ENCODE data around the gene APBA2.
"Not testable (repeated sequence)": the region's sequence is repeated elsewhere in the genome, so short reads cannot be mapped to it uniquely, and the experiment has no call there.

Gene APBA2

DNA sequence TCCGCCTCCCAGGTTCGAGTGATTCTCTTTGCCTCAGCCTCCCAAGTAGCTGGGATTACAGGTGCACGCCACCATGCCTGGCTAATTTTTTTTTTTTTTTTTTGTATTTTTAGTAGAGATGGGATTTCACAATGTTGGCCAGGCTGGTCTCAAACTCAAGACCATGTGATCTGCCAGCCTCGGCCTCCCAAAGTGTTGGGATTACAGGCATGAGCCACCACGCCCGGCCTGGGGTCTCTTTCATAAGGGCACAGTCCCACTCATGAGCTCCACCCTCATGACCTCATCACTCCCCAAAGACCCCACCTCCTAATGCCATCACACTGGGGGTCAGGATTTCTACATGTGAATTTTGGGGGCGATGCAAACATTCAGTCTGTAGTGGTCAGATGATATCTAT, 159.4 kb downstream of the APBA2 start:
- DNase-seq = not testable (repeated sequence)

DNA sequence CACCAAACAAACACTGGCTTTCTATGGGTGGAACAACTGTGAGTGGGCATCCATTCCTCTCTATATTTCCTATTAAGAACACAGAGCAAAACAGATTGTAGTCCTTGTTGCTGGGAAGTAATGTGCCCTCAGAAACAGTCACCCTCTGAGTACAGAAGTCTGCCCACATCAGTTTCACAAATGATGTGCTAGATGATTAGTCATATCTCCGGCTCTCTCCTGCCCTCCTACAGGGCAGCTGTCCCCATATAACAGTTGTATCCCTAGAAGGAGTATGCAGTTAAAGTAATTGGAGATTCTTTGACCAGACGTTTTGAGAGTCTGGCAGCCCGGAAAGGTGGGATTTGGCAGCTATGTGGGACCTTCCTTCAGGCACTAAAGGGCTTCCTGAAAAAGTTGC, 159.9 kb downstream of the APBA2 start:
- peak; percentile 33 for DNase-seq

DNA sequence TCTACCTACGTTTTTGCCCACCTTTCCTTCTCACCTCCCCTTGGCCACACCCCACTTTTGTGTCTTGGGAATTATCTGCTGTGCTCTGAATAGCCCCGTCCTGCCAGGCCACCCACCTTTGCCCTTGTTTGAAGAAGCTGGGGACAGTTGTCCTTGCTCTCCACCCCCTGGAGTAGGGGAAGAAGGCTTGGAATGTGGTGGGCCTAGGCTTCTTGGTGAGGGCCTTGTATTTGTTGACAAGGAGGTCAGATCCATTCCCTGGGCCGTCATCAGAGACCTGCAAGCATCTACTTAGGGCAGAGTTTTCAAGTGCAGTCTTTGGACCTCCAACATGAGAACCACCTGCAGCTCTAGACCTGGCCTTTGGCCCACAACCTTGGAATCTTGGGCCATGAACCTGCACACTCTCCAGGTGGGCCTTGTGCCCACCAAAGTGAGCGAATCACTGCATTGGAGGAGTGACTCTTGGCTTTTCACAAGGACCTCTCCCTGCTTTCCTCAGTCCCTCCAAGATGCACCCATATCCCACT, 160.6 kb downstream of the APBA2 start:
- no peak for DNase-seq

DNA sequence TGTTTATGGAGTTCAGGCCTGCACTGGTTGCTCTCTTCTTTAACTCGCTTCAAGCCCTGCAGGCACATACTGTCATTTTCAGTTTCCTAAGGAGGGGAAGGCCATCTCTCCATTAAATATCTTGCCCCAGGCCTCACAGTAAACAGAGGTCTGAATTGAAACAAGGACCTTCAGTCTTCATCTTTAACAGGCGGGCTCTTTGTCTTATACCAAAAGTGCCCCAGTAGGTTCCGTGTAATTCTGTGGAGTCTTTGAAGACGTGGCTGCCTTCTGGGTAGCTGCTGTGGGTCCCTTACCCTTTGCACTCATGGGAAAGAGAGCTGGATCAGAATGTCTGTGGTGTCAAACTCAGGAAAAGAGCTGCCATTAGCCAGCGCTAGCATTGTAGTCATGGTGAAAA, 161.2 kb downstream of the APBA2 start:
- no peak for DNase-seq

DNA sequence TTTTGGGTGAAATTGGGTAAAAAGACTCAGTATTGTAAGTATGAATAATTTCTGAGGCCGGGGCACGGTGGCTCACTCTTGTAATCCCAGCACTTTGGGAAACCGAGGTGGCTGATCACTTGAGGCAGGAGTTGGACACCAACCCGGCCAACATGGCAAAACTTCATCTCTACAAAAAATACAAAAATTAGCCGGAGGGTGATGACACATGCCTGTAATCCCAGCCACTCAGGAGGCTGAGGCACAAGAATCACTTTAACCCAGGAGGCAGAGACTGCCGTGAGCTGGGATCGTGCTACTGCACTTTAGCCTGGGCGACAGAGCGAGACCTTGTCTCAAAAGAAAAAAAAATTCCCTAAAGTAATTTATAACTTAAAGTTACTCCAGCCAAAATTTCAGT, 162.2 kb downstream of the APBA2 start:
- DNase-seq = no peak

DNA sequence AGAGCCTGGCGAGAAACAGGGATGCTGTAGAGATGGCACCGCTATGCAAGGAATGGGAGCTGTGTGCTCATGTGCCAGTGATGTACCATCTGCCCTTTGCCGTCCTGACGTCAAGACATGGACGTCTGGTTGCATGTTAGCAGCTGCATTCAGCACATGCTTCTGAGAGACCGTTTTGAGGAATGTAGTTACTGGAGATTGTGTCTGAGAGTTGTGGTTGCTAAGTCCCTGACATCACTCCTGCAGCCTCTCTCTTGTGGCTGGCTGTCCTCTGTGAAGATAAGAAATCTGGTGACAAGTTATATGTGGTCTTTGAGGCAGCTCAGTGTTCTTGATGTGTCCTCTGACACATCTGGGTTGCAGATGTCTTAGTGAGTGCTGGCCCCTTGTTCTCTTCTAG, 165.1 kb downstream of the APBA2 start:
- peak; percentile 32 for DNase-seq

DNA sequence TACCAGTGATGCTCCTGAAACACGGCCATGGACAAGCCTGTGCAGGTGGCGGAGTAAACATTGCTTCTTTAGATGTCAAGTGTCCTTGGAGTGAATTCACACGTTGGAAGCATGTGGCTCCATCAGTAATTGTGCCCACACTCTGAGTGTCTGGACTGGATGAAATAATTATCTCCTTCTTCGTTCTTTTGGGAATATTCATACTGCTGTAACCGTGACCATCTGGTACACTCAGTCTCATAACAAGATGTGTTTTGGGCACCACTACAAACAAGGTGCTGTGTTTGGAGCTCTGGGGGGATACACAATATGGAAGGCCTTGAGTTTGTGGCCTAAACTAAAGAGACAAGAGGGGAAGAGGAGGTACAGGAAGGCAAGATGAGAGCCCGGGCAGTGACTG, 165.6 kb downstream of the APBA2 start:
- no peak for DNase-seq

DNA sequence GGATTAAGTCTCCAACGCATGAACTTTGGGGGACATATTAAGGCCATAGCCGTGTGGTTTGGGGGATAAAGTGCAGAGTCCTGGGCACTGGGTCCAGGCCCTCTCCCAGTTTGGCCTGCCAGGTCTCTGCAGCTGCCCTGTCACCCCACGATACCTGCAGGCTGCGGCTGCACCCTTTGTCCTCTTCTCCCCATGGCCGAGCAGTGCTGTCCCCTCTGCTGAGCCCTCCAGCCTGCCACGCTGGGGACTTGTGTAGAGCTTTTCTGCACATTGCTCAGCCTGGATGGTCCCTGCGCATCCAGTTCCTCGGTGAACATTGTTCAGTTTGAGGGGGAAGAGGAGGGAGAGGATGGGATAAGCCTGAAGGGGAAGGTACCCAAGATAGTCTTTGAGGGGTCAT, 167.2 kb downstream of the APBA2 start:
- no peak for DNase-seq

DNA sequence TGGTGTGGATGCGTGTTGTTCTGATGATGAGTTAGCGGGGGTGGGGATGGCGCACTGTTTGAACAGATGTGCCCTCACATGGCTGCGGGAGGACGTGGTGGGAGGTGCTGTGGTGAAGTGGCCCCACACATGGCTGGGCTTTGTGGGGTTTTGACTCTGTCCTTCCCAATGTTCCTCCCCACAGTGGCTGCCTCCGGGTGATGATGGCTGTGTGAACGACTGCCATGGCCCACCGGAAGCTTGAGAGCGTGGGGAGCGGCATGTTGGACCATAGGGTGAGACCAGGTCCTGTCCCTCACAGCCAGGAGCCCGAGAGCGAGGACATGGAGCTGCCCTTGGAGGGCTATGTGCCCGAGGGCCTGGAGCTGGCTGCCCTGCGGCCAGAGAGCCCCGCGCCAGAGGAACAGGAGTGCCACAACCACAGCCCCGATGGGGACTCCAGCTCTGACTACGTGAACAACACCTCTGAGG, 167.9 kb downstream of the APBA2 start:
- DNase-seq = no peak

DNA sequence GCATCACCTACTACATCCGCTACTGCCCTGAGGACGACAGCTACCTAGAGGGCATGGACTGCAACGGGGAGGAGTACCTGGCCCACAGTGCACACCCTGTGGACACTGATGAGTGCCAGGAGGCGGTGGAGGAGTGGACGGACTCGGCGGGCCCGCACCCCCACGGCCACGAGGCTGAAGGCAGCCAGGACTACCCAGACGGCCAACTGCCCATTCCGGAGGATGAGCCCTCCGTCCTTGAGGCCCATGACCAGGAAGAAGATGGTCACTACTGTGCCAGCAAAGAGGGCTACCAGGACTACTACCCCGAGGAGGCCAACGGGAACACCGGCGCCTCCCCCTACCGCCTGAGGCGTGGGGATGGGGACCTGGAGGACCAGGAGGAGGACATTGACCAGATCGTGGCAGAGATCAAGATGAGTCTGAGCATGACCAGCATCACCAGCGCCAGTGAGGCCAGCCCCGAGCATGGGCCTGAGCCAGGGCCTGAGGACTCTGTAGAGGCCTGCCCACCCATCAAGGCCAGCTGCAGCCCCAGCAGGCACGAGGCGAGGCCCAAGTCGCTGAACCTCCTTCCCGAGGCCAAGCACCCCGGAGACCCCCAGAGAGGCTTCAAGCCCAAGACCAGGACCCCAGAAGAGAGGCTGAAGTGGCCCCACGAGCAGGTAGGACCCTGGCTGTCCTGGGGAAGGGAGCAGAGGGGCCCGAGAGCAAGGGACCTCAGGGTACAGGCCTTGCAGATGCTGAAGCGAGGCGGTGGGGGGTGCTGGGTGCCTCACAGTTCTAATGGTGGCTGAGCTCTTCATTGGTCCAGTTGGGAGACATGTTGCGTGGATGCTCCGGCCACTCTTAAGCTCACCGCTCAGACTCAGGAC, 168.6 kb downstream of the APBA2 start:
- no peak for DNase-seq

DNA sequence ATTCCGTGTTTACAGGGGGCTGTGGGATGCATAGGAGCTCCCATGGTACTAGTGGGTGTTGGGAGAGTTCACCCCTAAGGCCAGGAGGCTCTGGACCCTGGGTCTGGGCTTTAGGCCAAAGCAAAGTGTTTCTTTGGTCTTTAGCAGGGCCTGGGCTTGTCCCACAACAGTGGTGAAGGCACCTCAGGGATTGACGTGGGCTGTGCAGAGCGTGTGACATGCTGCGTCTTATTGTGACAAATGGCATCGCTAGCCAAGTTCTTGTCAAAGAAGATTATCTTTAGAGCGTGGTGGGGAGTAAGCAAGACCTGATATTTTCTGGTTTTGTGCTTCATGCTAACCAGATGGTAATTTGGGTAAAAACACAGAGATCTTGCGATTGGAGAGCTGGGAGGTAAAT, 170.1 kb downstream of the APBA2 start:
- DNase-seq = no peak

DNA sequence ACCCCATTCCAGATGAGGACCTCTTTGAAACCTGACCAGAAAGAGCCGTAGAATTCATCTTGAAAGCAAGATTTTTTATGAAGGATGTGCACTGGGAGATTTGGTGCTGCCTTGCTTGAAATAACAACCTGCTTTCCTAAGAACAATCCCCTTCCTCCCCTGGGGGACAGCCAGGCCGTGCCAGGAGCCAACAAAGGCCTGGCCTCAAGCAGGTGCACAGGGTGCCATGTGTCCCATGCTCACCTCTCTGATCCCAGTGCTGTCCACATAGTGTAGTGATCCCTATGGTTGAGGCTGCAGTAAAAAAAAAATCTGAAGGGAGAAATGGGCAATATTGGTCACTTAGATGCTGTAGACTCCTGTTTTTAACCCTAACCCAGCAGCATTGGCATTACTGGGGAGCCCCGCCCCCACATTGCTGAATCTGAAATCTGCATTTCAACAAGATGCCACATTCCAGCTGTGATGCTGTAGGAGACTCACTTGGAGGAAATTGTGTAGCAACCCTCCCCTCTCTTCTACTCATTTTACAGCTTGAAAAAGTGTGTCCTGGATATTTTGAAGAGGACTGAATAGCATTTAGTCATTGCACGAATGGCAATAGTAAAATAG, 171.2 kb downstream of the APBA2 start:
- no peak for DNase-seq

DNA sequence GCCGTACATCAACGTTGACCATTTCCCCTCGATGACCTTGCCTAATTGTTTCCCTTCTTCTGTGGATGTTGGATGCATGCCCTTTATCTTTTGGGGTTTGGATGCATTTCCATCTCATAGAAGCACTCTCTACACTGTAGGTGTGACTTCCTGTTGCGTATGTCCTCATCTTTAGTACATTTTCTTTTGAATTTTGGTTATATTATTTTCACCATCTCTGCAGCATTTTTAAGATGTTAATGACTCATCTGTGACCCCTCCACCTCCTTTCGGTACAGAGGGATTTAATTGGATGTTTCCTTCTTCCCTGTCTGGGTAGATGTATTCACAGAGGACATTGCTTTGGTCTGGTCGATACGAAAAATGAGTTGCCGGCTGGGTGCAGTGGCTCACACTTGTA, 172.1 kb downstream of the APBA2 start:
- DNase-seq = no peak

DNA sequence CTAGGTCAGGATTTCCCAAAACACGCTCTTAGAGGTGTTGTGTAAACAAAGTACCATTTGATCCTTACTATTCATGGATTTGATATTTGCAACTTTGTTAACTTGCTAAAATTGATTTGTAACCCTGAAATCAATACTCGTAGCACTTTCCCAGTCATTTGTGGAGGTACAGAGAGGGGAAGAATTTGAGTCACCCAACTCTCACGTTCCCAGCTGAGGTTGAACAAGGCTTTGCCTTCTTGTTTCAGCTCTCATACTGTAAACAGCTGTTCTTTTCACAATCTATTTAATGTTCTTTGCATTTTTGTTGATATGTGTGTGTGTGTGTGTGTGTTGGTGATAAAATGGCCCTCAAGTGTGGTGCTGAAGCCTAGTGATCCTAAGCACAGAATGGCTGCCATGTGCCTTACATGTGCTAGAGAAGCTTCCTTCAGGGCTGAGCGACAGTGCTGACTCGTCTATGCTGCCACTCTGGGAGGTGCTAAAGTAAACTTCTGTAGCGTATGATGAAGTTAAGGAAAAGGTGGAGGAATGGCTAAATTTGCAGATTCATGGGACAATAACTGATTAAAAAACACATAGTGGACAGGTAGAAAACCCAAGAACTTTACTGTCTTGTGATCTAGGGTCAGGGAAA, 173.2 kb downstream of the APBA2 start:
- DNase-seq = no peak

DNA sequence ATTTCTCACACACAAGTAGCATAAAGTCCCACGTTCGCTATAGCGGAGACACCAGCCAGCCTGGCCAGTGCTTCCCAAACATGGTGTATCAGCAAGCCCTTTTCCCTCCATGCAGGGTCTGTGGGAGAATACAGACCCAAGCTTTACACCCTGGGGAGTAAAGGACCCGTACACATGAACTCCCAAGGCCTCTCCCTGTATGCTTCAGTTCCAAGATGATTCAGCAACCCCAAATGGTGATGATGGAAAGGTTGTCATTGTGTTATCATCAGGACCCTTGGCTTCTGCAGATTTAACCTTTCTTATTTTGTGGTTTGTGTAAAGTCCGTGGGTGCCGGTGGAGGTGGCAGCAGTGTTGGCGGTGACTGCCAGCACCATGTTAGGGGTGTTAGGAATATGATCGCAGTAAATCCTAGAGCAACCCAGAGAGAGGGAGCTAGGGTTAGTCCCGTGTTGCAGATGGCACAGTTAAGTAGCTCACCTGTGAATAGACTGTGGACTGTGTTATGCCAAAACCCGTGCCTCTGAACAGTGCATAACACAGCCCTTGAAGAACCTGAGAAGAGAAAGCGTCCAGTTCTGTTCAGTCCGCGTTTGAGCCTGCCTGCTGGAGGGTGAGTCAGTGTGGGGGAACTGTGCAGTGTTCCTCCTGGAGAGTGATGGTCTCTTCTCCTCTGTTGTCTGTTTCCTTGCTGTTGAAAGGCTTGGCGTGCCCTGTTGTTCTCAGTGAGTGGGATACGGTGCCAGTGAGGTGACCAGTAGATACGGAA, 174.3 kb downstream of the APBA2 start:
- DNase-seq = no peak

DNA sequence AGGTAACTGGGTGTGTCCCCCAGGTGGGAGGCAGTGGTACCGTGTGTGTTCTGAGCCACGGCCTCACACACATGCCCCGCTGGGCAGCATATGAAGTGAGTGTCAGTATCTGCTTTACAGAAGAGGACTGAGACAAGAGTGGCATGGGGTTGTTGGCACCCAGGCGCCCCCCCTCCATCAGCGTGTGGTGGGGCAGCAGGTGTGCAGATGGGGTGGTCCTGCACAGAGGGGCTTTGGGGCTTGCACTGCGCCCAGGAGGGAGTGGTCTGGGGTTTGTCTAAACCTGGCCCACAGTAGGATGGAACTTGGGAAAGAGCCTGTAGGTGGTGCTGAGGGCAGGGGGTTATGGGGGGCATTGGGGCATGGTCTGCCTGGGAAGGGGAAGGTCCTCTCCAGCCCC, 176.0 kb downstream of the APBA2 start:
- no peak for DNase-seq

DNA sequence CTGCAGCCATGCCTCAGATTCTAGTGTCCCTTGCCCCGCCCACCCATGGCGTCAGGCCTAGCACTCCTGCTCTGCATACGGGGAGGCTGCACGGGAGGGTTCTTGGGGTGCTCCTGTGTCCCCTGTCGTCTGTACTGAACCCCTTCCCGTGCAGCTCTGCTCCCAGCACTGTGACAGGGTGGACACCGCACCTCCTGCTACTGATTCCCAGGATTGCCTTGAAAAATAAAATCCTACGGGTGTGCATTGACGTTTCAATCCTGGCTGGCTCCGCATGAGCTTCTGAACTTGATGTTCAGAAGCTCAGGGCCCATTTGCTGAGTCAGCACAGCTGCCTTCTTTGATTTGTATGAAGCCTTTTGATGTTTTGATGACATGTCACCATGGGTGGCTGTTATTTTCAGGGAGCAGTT, 176.4 kb downstream of the APBA2 start:
- DNase-seq = no peak

DNA sequence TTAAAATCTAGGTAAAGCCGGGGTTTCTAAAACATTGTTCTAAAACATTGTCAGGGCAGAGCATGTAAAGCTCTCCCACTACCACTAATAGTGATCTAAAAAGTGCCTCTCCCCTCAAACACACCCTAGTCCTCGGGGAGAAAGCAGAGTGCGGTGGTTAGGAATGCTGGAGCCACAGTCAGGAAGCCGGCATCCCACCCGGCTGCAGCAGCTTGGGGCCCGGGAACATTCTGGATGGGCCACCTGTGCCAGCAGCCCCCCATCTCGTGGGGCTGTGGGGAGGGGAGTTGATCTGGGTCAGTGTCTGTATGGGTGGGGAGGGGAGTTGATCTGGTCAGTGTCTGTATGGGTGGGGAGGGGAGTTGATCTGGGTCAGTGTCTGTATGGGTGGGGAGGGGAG, 176.9 kb downstream of the APBA2 start:
- no peak for DNase-seq

DNA sequence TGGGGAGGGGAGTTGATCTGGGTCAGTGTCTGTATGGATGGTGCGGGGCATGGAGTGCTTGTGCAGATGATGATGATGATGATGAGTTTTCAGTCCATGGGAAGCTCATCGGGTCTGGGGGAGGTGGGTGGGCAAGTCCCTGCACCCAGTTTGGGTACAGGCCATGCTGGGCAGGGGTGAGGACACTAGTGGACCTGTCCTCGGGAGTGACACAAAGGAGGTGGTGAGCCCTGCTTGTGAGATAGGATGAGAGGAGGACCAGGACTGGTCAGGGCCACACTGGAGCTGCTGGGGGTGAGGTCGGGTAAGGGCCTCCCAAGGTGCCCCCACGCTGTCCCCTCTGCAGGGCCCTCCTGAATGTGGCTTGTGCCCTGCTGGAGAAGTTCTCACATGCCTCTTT, 177.9 kb downstream of the APBA2 start:
- no peak for DNase-seq

DNA sequence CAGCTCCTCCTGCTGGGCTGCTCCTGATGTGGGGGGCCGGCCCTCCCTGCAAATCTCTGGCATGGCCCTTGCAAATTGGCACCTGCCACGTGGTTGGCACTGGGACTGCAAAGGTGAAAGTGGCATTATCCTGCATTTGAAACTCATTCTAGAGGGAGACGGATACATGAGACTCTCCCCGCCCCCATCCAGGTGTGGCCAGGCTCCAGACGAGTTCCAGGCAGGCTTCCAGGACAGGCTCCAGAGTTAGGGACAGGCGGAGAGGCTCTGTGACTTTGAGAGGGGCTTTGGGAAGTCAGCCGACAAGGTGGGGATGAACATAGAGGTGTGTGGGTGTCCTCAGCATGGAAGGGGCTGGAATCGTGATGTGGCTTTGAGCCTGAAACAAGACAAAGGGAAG, 178.5 kb downstream of the APBA2 start:
- DNase-seq = no peak

DNA sequence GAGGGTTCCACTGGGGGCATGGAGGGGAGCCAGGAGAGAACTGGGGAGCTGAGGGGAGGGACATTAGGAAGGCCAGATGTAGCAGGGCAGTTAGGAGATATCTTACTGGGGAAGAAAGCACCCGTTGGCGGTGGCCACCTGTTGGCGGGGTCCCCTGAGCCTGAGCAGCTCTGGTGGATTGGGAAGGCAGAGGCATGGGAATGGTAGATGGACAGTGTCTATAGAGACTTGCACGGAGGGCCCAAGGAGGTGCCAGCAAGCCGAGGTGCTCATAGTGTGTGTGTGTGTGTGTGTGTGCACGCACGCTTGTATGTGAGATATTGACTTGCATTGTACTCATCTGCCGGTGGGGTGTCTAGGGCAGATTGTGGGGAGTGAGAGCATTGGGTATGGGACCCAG, 179.0 kb downstream of the APBA2 start:
- DNase-seq = no peak

DNA sequence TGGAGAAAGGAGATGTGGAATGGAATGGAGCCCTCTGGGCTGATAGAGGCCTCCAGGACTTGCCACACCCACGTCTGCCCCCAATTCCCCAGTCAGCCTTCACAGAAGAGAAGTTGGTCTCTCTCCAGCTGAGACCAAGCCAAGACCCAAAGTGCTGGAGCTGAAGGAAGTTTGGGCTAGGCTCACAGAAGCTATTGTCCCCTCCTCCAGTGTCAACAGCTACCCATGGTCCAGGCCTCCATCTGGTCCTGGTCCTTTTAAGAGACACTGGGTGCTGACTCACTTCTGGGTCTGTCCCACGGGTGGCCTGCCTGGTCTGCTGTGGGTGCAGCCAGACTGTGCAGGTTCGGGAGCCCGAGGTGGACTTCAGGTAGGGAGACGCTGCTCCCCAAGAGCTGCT, 179.8 kb downstream of the APBA2 start:
- no peak for DNase-seq

DNA sequence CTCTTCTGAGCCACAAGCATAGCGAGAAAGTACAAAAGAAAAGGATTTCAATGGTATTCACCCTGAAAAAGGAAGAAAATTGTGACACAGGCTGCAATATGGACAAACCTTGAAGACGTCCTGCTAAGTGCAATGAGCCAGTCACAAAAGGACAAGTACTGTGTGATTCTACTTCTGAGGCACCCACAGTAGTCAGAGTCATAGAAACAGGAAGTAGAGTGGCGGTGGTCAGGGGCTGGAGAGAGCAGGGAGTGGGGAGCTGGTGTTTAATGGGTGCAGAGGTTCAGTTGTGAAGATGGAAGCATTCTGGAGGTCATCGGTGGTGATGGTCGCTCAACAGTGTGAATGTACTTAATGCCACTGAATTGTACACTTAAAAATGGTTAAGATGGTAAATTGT, 180.5 kb downstream of the APBA2 start:
- DNase-seq = no peak
